GM12873 (cell line): ENCODE data around the gene ABL1.

Experiments used
- TF ChIP-seq, protein P1 (sequence below): IDR thresholded peaks from 2 replicates; pipeline ENCODE4 v1.5.1; 2012; ENCODE audit warnings: low read depth, mild to moderate bottlenecking, moderate library complexity, low read length, control low read depth; ENCODE audit not compliant: insufficient read depth; ENCODE audit errors: missing control alignments

Gene ABL1

DNA sequence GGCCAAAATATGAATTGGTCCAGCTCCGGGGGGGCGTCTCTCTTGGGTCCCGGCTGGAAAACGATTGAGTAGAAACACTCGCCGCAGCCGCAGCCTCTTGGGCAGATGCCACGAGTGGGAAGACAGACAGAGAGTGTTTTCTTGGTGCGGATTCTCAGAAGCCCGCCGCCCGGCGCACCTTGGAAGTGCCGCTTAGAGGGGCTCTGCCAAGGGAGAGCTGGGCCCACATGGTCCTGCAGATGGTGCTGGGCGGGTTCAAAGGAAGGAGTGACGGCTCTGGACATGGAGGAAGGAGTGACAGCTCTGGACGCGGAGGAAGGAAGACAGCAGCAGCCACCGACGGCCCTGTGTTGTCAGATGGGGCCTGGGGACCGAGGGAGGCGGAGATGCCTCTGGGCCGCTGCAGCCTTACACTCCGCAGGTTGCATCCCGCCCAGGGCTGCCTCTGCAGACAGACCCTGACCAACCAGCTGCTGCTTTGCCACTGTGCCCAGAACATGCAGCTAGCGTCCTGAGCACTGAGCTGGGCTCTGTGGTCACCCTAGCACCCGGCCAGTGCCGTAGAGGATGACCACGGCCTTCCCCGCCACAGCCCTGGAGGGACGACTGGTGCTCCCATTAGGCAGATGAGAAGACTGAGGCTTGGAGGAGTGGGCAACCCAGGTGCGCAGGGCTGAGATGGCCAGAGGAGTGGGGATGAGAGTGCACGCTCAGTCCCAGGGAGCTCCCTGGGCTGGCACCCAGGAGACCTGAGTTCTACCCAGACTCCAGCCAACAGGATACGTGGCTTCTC is 82.3 kb downstream of the ABL1 start:
- TF ChIP-seq, protein P1, sequence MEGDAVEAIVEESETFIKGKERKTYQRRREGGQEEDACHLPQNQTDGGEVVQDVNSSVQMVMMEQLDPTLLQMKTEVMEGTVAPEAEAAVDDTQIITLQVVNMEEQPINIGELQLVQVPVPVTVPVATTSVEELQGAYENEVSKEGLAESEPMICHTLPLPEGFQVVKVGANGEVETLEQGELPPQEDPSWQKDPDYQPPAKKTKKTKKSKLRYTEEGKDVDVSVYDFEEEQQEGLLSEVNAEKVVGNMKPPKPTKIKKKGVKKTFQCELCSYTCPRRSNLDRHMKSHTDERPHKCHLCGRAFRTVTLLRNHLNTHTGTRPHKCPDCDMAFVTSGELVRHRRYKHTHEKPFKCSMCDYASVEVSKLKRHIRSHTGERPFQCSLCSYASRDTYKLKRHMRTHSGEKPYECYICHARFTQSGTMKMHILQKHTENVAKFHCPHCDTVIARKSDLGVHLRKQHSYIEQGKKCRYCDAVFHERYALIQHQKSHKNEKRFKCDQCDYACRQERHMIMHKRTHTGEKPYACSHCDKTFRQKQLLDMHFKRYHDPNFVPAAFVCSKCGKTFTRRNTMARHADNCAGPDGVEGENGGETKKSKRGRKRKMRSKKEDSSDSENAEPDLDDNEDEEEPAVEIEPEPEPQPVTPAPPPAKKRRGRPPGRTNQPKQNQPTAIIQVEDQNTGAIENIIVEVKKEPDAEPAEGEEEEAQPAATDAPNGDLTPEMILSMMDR, result no peak

DNA sequence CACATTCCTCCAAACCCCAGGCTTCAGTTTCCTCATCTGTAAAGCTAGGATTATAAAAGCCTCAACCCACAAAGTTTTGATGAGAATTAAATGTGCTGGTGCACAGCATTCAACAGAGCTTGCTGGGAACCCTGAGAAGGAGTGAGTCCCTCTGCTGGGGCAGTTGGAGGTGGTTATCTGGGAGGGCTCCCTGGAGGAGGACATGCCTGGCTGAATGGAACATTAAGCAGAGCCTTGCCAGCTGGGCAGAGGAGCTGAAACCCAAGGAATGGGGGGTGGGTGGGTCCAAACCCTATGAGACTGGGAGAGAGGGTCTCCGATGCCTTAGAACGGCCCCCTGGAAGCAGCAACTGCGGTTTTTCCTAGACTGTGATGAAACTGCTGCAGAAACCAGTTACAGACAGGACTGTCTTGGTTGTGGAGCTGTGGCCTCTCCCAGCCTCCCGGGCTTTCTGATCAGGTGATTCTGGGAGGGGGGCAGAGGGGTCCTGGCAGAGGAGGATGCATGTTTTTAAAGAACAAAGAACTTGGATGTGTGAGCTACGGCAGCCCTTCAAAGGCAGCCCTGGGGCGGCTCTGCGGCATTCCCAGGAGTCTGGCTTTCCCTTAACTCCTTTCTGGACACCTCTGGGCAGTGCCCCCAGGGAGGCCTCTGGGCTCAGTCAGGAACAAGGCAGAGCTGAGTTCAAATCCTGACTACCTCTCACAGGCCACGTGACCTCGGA is 83.2 kb downstream of the ABL1 start:
- TF ChIP-seq, protein P1, result no peak

GRCh38 chr9:130918826-130919558 is 83.9 kb downstream of the ABL1 start:
- TF ChIP-seq, protein P1, result no peak

- TF ChIP-seq, protein P1, result no peak
These were observed 84.6 kb downstream of the ABL1 start for GRCh38 chr9:130919559-130920145.

GRCh38 chr9:130920233-130920632 is 85.2 kb downstream of the ABL1 start:
- TF ChIP-seq, protein P1, result no peak

GRCh38 chr9:130920762-130921299 is 85.8 kb downstream of the ABL1 start:
- TF ChIP-seq, protein P1, result no peak
